DOHH2 (cell line): ENCODE data around the gene DSCAML1.

Experiments
- H3F3A ChIP-seq: fragments of 200-600 bp; sonication (generic), shearing (Covaris generic); 2 replicates; pipeline ENCODE4 v1.6.0; 2016; ENCODE audit warnings: antibody characterized with exemption, mild to moderate bottlenecking; ENCODE audit not compliant: control insufficient read depth, insufficient read depth
- H3K27ac ChIP-seq: fragments of 200-600 bp; sonication (generic); 2 replicates; pipeline ENCODE4 v1.5.1; 2014; ENCODE audit warnings: low read depth, mild to moderate bottlenecking, low read length, moderate library complexity
- H3K27me3 ChIP-seq: fragments of 200-600 bp; sonication (generic); 2 replicates; pipeline ENCODE4 v1.6.1; 2014; ENCODE audit warnings: mild to moderate bottlenecking, low read length, mixed read lengths; ENCODE audit not compliant: control insufficient read depth
- H3K36me3 ChIP-seq: fragments of 200-600 bp; sonication (generic); 2 replicates; pipeline ENCODE4 v1.6.1; 2014; ENCODE audit warnings: mild to moderate bottlenecking, low read length, moderate library complexity, mixed read lengths; ENCODE audit not compliant: control insufficient read depth
- H3K4me1 ChIP-seq: fragments of 200-600 bp; sonication (generic); 2 replicates; pipeline ENCODE4 v1.6.1; 2014; ENCODE audit warnings: mild to moderate bottlenecking, low read length, mixed read lengths; ENCODE audit not compliant: control insufficient read depth
- H3K4me2 ChIP-seq: fragments of 200-600 bp; sonication (generic); 2 replicates; pipeline ENCODE4 v1.6.0; 2014; ENCODE audit warnings: mild to moderate bottlenecking, low read length, moderate library complexity
- H3K4me3 ChIP-seq: fragments of 200-600 bp; sonication (generic); 2 replicates; pipeline ENCODE4 v1.5.1; 2014; ENCODE audit warnings: mild to moderate bottlenecking, low read length, mixed read lengths
- H3K79me2 ChIP-seq: fragments of 200-600 bp; sonication (generic); 2 replicates; pipeline ENCODE4 v1.6.1; 2014; ENCODE audit warnings: mild to moderate bottlenecking, low read length, mixed read lengths; ENCODE audit not compliant: control insufficient read depth
- H3K9me2 ChIP-seq: fragments of 200-600 bp; sonication (generic); replicated peaks from 2 replicates; pipeline ENCODE4 v1.6.1; 2014; ENCODE audit warnings: mild to moderate bottlenecking, low read length, mixed read lengths; ENCODE audit not compliant: control insufficient read depth
- H3K9me3 ChIP-seq: fragments of 200-600 bp; sonication (generic); 2 replicates; pipeline ENCODE4 v1.6.1; 2014; ENCODE audit warnings: antibody characterized with exemption, low read length, mixed read lengths; ENCODE audit not compliant: control insufficient read depth, insufficient read depth
- H4K20me1 ChIP-seq: fragments of 200-600 bp; sonication (generic); 2 replicates; pipeline ENCODE4 v1.6.0; 2014; ENCODE audit warnings: low read depth, mild to moderate bottlenecking, antibody characterized with exemption, low read length, moderate library complexity; ENCODE audit not compliant: control insufficient read depth, insufficient read depth
- EZH2phosphoT487 ChIP-seq: fragments of 200-600 bp; sonication (generic); IDR thresholded peaks from 2 replicates; pipeline ENCODE4 v1.6.1; 2017; ENCODE audit warnings: borderline replicate concordance, mild to moderate bottlenecking, antibody characterized with exemption, low read length, moderate library complexity, mixed read lengths
- TF ChIP-seq, protein P1 (sequence below): fragments of 200-600 bp; sonication (generic); IDR thresholded peaks from one replicate; pipeline ENCODE4 v1.5.1; 2014; ENCODE audit warnings: antibody characterized with exemption, mild to moderate bottlenecking, low read depth, low read length; ENCODE audit not compliant: poor library complexity, severe bottlenecking

The DSCAML1 gene

DNA sequence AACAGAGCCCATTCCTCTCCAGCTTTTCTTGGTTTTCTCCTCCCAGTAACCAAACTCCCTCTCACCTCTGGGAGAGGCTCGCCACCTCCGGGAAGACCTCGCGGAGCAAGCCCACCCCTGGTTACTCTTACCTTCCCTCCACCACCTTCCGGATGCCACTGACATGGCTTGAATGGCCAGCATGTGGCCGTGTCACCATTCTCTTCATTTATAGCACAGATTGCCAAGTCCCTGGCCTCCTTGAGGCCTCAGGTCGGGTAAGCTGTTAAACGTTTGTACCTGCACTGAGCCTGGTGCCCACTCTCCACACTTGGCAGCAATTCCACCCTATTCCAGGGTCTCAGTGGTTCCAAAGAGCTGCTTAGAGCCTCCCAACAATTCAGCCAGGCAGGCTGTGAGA lies 35.5 kb upstream of the DSCAML1 start:
- H3K27me3 ChIP-seq = peaks cover 52% of the 10 kb centered on the region
- no peaks in the 10 kb centered on the region for H3K4me1 ChIP-seq
- H4K20me1 ChIP-seq = no peaks in the 10 kb centered on the region
- no peaks in the 10 kb centered on the region for H3K79me2 ChIP-seq
- no peak for TF ChIP-seq EZH2phosphoT487
- TF ChIP-seq, protein P1, sequence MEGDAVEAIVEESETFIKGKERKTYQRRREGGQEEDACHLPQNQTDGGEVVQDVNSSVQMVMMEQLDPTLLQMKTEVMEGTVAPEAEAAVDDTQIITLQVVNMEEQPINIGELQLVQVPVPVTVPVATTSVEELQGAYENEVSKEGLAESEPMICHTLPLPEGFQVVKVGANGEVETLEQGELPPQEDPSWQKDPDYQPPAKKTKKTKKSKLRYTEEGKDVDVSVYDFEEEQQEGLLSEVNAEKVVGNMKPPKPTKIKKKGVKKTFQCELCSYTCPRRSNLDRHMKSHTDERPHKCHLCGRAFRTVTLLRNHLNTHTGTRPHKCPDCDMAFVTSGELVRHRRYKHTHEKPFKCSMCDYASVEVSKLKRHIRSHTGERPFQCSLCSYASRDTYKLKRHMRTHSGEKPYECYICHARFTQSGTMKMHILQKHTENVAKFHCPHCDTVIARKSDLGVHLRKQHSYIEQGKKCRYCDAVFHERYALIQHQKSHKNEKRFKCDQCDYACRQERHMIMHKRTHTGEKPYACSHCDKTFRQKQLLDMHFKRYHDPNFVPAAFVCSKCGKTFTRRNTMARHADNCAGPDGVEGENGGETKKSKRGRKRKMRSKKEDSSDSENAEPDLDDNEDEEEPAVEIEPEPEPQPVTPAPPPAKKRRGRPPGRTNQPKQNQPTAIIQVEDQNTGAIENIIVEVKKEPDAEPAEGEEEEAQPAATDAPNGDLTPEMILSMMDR = no peak
- no peak overlapping the region for H3K4me3 ChIP-seq
- H3K36me3 ChIP-seq = no peaks in the 10 kb centered on the region
- H3K9me2 ChIP-seq = no peaks in the 10 kb centered on the region
- H3K27ac ChIP-seq = no peak overlapping the region
- no peaks in the 10 kb centered on the region for H3K9me3 ChIP-seq
- H3K4me2 ChIP-seq = no peak overlapping the region
- H3F3A ChIP-seq = no peaks in the 10 kb centered on the region

DNA sequence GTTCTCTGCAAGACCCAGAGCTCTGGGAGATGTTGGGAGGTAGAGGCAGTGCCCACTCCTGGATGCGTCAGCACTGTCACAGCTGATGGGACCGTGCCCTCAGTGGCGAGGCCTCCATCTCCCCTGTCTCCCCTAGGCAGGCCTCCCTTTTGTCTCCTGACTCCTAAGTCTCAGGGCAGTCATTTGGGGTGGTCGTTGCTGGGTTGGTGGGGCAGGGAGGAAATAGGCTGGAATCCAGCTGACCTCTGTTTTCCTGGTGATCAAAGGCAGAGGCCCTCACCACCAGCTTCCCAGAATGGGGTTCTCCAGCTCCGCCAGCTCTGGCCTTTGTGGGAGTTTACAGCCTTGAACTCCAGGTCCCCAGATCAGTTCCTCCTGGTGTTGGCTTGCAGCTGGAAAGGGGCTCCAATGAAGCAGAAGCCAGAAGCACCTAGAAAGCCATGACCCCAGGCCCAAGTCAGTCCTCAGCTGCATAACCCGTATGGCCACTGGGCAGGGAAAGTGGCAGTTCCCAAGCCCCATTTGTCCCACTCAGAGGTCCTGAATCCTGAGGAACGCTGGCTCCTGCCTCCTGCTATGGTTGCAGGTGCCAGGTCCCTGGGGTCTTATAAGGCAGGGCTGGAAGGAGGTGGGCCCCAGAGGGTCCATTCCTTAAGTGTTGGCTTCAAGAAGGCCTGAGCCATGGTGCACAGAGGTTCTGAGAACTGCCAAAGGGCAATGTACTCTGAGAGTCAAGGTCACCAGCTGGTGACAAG lies 34.8 kb upstream of the DSCAML1 start:
- no peak overlapping the region for H3K4me3 ChIP-seq
- no peaks in the 10 kb centered on the region for H3K36me3 ChIP-seq
- H3K4me2 ChIP-seq = no peak overlapping the region
- H3K4me1 ChIP-seq = no peaks in the 10 kb centered on the region
- no peaks in the 10 kb centered on the region for H3F3A ChIP-seq
- no peak overlapping the region for H3K27ac ChIP-seq
- H3K79me2 ChIP-seq = no peaks in the 10 kb centered on the region
- no peaks in the 10 kb centered on the region for H3K9me2 ChIP-seq
- H4K20me1 ChIP-seq = no peaks in the 10 kb centered on the region
- H3K27me3 ChIP-seq = peaks cover 53% of the 10 kb centered on the region
- no peaks in the 10 kb centered on the region for H3K9me3 ChIP-seq
- TF ChIP-seq EZH2phosphoT487 = no peak
- TF ChIP-seq, protein P1 = no peak

DNA sequence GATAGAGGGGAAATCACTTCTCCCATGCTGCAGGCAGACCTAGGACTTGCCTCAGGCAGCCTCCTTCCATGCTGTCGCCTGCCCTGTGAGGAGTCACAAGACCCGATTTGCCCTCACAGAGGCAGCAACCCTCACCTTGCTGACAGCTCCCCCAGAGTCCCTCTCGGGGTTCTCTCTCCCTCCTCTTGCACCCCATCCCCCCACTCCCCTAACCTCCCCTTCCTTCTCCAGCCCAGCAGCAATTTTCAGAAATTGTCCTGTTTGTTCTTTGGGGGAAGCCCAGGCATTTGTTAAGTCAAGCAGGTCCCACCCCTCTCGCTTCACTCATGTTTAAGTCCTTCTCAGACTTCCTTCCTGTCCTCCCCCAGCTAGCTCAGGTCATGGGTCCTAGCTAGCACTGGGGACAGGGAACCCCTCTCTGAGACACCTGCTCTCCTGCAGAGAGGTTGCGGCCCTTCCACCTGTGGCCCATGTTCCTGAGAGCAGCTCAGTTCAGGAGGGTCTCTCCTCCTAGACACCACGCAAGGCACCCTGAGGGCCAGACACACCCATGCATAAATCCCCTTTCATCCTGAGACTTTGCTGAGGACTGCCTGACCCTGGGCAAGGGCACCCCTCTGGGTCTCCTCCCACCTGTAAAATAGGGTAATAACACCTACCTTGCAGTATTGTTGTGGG lies 33.8 kb upstream of the DSCAML1 start:
- Histone ChIP-seq H3K36me3 (no peaks in the 10 kb centered on the region), H3K9me2 (no peaks in the 10 kb centered on the region), H3K4me2 (no peak overlapping the region), H3K9me3 (no peaks in the 10 kb centered on the region), H3K27me3 (peaks cover 54% of the 10 kb centered on the region), H3F3A (no peaks in the 10 kb centered on the region), H4K20me1 (no peaks in the 10 kb centered on the region), H3K79me2 (no peaks in the 10 kb centered on the region), H3K4me3 (no peak overlapping the region), H3K27ac (no peak overlapping the region), H3K4me1 (no peaks in the 10 kb centered on the region)
- TF ChIP-seq, protein P1 = no peak
- no peak for TF ChIP-seq EZH2phosphoT487
